ENCODE measurements around the gene THG1L. TPM values are rescaled to one million over a fixed set of nuclear protein-coding genes. Genes with fewer than 3 reads are reported as not detected.

THG1L gene
- total RNA-seq, 1 donor from 2014 or later = 6.6 TPM

- TF ChIP-seq CTCF (IDR thresholded peaks at IDR 0.05; ENCODE audit: borderline replicate concordance) = no peak
- H3K9me3 ChIP-seq (replicated peaks) = no peaks in the 10 kb centered on the region
- intact Hi-C loops (cut with micrococcal nuclease) = no loop called here
- peak overlapping the region; percentile 81 for H3K4me3 ChIP-seq
- peaks cover 25% of the 10 kb centered on the region for H3K36me3 ChIP-seq
- H3K27me3 ChIP-seq (ENCODE audit: low read depth) = no peaks in the 10 kb centered on the region
- no peak overlapping the region for H3K27ac ChIP-seq (replicated peaks)
- DNase-seq = no peak
- peaks cover 11% of the 10 kb centered on the region for H3K4me1 ChIP-seq
Observed at GRCh38 chr5:157732130-157732514, 902 bp downstream of the THG1L start.

DNA sequence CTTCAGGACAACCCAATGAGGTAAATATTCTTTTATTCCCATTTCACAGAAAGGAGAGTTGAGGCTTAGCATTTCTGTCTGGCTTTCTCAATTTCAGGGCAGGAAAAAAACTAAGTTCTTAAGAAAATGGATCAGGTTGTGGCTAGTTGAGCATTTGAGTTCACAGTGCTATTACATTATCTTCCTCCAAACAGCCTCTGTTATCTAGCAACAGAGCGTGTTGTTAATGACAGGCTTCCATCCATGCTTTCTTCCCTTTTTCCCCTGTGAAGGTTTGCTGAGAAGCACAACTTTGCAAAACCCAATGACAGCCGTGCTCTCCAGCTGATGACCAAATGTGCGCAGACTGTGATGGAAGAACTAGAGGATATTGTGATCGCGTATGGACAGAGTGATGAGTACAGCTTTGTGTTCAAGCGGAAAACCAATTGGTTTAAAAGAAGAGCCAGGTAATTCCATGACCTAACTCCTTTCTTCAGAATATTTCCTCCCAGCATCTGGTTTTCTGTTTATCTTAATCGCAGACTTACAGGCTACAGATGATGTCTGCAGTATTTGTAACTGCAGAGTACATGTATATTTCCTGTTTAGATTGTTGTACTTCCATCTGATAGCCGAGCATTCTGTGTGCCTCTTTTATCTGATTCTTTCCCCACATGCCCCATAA lies 1.5 kb downstream of the THG1L start:
- Histone ChIP-seq H3K9me3 (replicated peaks) (no peaks in the 10 kb centered on the region), H3K27ac (replicated peaks) (no peak overlapping the region), H3K4me3 (no peak overlapping the region), H3K36me3 (peaks cover 31% of the 10 kb centered on the region), H3K27me3 (ENCODE audit: low read depth) (no peaks in the 10 kb centered on the region), H3K4me1 (peaks cover 11% of the 10 kb centered on the region)
- intact Hi-C loops (cut with micrococcal nuclease) = no loop called here
- no peak for TF ChIP-seq CTCF (IDR thresholded peaks at IDR 0.05; ENCODE audit: borderline replicate concordance)
- no peak for DNase-seq

- H3K36me3 ChIP-seq = peaks cover 40% of the 10 kb centered on the region
- H3K4me3 ChIP-seq = no peak overlapping the region
- no peak overlapping the region for H3K27ac ChIP-seq (replicated peaks)
- H3K4me1 ChIP-seq = peaks cover 11% of the 10 kb centered on the region
- TF ChIP-seq CTCF (IDR thresholded peaks at IDR 0.05; ENCODE audit: borderline replicate concordance) = no peak
- H3K9me3 ChIP-seq (replicated peaks) = no peaks in the 10 kb centered on the region
- intact Hi-C loops (cut with micrococcal nuclease) = no loop called here
- no peak for DNase-seq
- no peaks in the 10 kb centered on the region for H3K27me3 ChIP-seq (ENCODE audit: low read depth)
Observed at GRCh38 chr5:157734436-157734835, 3.2 kb downstream of the THG1L start.

- no peak overlapping the region for H3K4me3 ChIP-seq
- H3K36me3 ChIP-seq = peaks cover 44% of the 10 kb centered on the region
- peaks cover 7% of the 10 kb centered on the region for H3K4me1 ChIP-seq
- no peak for TF ChIP-seq CTCF (IDR thresholded peaks at IDR 0.05; ENCODE audit: borderline replicate concordance)
- no peaks in the 10 kb centered on the region for H3K27me3 ChIP-seq (ENCODE audit: low read depth)
- DNase-seq = no peak
- H3K27ac ChIP-seq (replicated peaks) = no peak overlapping the region
- intact Hi-C loops (cut with micrococcal nuclease) = no loop called here
- no peaks in the 10 kb centered on the region for H3K9me3 ChIP-seq (replicated peaks)
Observed at GRCh38 chr5:157735991-157736390, 4.8 kb downstream of the THG1L start.

DNA sequence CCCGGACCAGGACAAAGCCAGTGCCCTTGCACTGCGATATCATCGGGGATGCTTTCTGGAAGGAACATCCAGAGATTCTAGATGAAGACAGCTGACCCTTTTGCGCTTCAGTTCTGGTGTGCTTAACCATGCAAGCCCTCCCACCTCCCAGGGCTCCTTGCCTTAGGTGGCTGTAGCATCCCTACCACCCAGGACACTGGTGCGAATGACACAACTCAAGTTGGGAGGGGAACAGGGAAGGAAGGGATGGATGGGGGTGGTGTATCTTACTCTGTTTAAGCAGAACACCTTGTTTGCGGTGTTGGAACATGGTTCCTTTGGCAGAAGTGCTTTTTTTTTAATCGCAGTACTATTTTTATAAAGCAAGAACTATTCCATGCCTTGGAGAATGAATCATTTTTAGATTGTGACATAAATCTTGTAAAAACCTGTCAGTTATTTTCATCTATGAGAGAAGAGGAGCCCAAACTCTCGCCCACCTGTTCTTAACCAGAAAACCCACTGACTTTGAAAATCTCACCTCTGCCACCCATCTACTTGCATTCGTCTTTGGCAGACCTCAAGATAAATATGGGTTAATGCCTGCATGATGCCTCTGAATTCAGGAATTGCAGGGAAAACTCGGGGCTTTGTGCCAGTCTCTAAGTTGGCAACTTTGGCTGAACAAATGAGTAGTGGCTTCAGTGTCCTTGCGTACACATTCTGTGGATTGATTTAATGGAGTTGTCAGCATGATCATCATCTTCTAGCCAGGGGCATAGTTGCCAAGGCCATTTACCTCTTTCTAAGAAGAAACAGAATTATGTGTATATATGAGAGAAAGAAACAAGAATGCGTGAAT lies 8.4 kb downstream of the THG1L start:
- H3K27me3 ChIP-seq (ENCODE audit: low read depth) = no peaks in the 10 kb centered on the region
- H3K36me3 ChIP-seq = peaks cover 34% of the 10 kb centered on the region
- DNase-seq = no peak
- peaks cover 14% of the 10 kb centered on the region for H3K4me1 ChIP-seq
- intact Hi-C loops (cut with micrococcal nuclease) = no loop called here
- no peaks in the 10 kb centered on the region for H3K9me3 ChIP-seq (replicated peaks)
- TF ChIP-seq CTCF (IDR thresholded peaks at IDR 0.05; ENCODE audit: borderline replicate concordance) = no peak
- no peak overlapping the region for H3K4me3 ChIP-seq
- no peak overlapping the region for H3K27ac ChIP-seq (replicated peaks)
